SH-SY5Y (cell line): Measurements from ENCODE around the gene TVP23C.

Source experiments
- GATA2 ChIP-seq: IDR thresholded peaks from 2 replicates; pipeline ENCODE4 v1.6.1; 2011; ENCODE audit warnings: mild to moderate bottlenecking, low read depth, low read length
- GATA3 ChIP-seq: IDR thresholded peaks from 2 replicates; pipeline ENCODE4 v1.6.1; 2011; ENCODE audit warnings: low read depth, mild to moderate bottlenecking, low read length, moderate library complexity

GRCh38 chr17:15488557-15488956, 74.7 kb downstream of the TVP23C start:
- TF ChIP-seq GATA2 (no peak), GATA3 (no peak)
